Osteocyte (in vitro differentiated cells): Measurements from ENCODE around the gene ITM2A. TPM values are rescaled to one million over a fixed set of nuclear protein-coding genes. Genes with fewer than 3 reads are reported as not detected.

Experiments used
- DNase-seq: peaks from one replicate; pipeline ENCODE4 v3.0.0; 2021; ENCODE audit warnings: mixed read lengths; ENCODE audit not compliant: unreplicated experiment; ENCODE audit errors: extremely low spot score
- H3K27ac Mint-ChIP-seq: one replicate; pipeline ENCODE4 v1.8.0; 2021; ENCODE audit warnings: mild to moderate bottlenecking, mixed read lengths; ENCODE audit not compliant: unreplicated experiment
- H3K27me3 Mint-ChIP-seq: one replicate; pipeline ENCODE4 v1.8.0; 2021; ENCODE audit warnings: mixed read lengths; ENCODE audit not compliant: unreplicated experiment
- H3K36me3 Mint-ChIP-seq: one replicate; pipeline ENCODE4 v1.8.0; 2021; ENCODE audit warnings: mixed read lengths; ENCODE audit not compliant: unreplicated experiment
- H3K4me1 Mint-ChIP-seq: one replicate; pipeline ENCODE4 v1.8.0; 2021; ENCODE audit warnings: mixed read lengths; ENCODE audit not compliant: unreplicated experiment
- H3K4me3 Mint-ChIP-seq: one replicate; pipeline ENCODE4 v1.8.0; 2021; ENCODE audit warnings: mild to moderate bottlenecking, moderate library complexity, mixed read lengths; ENCODE audit not compliant: unreplicated experiment
- H3K9me3 Mint-ChIP-seq: one replicate; pipeline ENCODE4 v1.8.0; 2021; ENCODE audit warnings: mixed read lengths; ENCODE audit not compliant: unreplicated experiment
- total RNA-seq: library from RNA; stranded (reverse); gene quantifications from 2 replicates; pipeline ENCODE4 v1.2.1, GENCODE V29; 2021
- TF ChIP-seq, protein P1 (sequence below): fragments of 200-600 bp; sonication (generic); IDR thresholded peaks from 2 replicates; pipeline ENCODE4 v1.5.0; 2021; ENCODE audit warnings: antibody characterized with exemption, mild to moderate bottlenecking, moderate library complexity

ITM2A gene
- total RNA-seq, 1 donor from 2014 or later = not detected

DNA sequence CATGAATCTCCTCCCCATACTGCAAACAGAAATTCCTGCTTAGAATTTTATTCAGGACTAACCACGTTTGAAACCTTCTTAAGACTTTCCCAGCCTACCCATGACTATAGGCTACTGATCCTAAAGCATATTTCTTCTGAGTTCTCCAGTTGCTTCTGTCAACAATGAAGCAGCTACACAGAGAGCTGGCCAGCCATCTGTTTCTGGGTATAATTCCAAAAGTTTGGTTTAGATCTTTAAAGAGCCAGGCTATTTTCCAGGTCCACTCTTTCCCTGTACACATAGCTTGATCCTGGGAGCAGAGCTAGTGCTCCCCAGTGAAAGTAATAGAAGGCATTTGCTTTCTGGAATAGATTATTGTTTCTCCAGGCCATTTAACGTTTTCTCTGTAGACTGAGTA lies 4.0 kb upstream of the ITM2A start:
- H3K4me1 Mint-ChIP-seq = peaks cover 3% of the 10 kb centered on the region
- H3K36me3 Mint-ChIP-seq = no peaks in the 10 kb centered on the region
- no peak overlapping the region for H3K27ac Mint-ChIP-seq
- H3K27me3 Mint-ChIP-seq = no peaks in the 10 kb centered on the region
- DNase-seq = no peak
- peaks cover 21% of the 10 kb centered on the region for H3K9me3 Mint-ChIP-seq
- TF ChIP-seq, protein P1, sequence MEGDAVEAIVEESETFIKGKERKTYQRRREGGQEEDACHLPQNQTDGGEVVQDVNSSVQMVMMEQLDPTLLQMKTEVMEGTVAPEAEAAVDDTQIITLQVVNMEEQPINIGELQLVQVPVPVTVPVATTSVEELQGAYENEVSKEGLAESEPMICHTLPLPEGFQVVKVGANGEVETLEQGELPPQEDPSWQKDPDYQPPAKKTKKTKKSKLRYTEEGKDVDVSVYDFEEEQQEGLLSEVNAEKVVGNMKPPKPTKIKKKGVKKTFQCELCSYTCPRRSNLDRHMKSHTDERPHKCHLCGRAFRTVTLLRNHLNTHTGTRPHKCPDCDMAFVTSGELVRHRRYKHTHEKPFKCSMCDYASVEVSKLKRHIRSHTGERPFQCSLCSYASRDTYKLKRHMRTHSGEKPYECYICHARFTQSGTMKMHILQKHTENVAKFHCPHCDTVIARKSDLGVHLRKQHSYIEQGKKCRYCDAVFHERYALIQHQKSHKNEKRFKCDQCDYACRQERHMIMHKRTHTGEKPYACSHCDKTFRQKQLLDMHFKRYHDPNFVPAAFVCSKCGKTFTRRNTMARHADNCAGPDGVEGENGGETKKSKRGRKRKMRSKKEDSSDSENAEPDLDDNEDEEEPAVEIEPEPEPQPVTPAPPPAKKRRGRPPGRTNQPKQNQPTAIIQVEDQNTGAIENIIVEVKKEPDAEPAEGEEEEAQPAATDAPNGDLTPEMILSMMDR = no peak
- H3K4me3 Mint-ChIP-seq = no peak overlapping the region

DNA sequence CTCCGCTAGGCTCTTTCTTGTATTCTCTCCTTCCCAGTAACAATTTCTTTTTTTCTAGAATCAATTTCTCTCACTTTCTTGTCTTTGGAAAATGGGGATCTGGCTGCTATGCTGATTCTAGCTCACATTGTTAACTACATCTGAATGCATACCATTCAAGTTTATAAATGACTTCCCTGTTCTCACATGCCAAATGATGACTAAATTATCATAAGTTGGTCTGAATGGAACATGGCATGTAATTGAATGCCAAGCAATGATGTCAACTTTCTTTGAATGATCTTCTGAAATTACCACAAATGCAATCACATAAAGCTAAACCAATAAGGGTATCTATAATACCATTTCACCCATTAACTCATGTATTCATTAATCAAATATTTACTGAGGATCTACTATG lies 2.7 kb upstream of the ITM2A start:
- H3K27me3 Mint-ChIP-seq = no peaks in the 10 kb centered on the region
- DNase-seq = no peak
- TF ChIP-seq, protein P1 = no peak
- H3K36me3 Mint-ChIP-seq = no peaks in the 10 kb centered on the region
- H3K4me1 Mint-ChIP-seq = peaks cover 3% of the 10 kb centered on the region
- H3K27ac Mint-ChIP-seq = no peak overlapping the region
- peaks cover 11% of the 10 kb centered on the region for H3K9me3 Mint-ChIP-seq
- no peak overlapping the region for H3K4me3 Mint-ChIP-seq

DNA sequence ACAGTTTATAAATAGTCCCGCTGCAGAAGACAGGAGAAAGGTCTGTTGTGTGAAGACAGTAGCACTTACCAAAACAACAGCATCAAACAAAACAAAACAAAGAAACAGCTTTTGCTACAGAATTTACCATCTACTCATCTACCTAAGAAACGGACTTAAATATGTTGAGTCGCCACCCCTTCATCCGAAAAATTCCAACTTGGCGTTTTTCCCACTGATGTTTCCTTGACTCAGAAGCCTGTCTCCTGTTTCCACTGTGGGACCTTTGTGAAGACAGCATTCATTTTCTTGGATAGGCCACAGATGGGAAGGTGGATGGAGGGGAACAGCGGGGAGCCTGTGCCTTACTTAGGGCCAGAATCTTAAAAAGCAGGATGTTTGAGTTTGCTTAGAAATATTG lies 1.3 kb upstream of the ITM2A start:
- Mint-ChIP-seq H3K36me3 (no peaks in the 10 kb centered on the region), H3K27ac (no peak overlapping the region)

DNA sequence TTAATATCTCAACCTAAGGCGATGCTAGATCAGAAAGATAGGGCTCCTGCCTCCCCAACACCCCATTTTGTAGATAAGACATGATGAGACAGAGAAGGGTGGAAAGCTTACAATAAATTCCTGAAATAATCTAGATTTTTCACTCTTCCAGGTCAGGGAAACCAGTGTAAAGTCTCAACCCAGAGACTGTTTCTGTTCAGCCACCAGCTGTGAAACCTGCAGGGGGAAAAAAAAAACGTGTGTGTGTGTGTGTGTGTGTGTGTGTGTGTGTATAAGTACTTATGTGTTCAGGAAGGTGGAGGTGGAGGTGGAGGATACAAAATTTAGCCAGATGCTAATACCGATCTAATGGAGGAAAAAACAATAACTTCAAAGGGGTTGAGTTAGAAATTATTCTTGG lies 773 bp upstream of the ITM2A start:
- H3K27ac Mint-ChIP-seq = no peak overlapping the region

More for the DNA sequence above, 1.3 kb upstream of the ITM2A start:
- H3K27me3 Mint-ChIP-seq = no peaks in the 10 kb centered on the region
- peaks cover 3% of the 10 kb centered on the region for H3K9me3 Mint-ChIP-seq
- H3K4me3 Mint-ChIP-seq = no peak overlapping the region
- TF ChIP-seq, protein P1 = no peak
- H3K4me1 Mint-ChIP-seq = peaks cover 3% of the 10 kb centered on the region
- no peak for DNase-seq

DNA sequence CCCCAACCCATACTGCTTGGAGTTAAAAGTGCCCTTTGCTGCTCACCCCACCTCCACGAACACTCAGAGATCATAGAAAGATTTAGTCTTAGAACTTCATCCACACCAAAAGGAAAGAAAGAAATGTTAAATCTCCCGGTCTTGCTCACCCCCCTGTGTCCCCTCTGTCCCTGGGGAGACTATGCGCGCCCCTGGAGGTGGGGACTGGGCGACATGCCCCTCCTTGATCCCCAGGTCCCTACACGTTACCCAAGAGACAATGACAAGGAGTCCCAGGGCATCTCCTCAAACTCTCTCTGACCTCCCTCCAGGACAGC lies 620 bp downstream of the ITM2A start:
- no peak for DNase-seq
- Mint-ChIP-seq H3K27me3 (no peaks in the 10 kb centered on the region), H3K4me1 (peaks cover 3% of the 10 kb centered on the region), H3K9me3 (no peaks in the 10 kb centered on the region), H3K36me3 (no peaks in the 10 kb centered on the region), H3K27ac (no peak overlapping the region), H3K4me3 (no peak overlapping the region)
- TF ChIP-seq, protein P1 = no peak

More for the DNA sequence above, 773 bp upstream of the ITM2A start:
- no peak overlapping the region for H3K4me3 Mint-ChIP-seq
- H3K27me3 Mint-ChIP-seq = no peaks in the 10 kb centered on the region
- no peaks in the 10 kb centered on the region for H3K36me3 Mint-ChIP-seq
- H3K4me1 Mint-ChIP-seq = peaks cover 3% of the 10 kb centered on the region
- no peak for DNase-seq
- H3K9me3 Mint-ChIP-seq = no peaks in the 10 kb centered on the region
- TF ChIP-seq, protein P1 = no peak
